Left ventricle myocardium inferior (tissue), 1 donor: Measurements from ENCODE around the gene C1orf56. TPM values are rescaled to one million over a fixed set of nuclear protein-coding genes. Genes with fewer than 3 reads are reported as not detected.

Source experiments
- DNase-seq: peaks from one replicate; pipeline ENCODE4 v3.0.0-alpha.2; 2020
- H3K27ac ChIP-seq: fragments of 200-600 bp; replicated peaks from 2 replicates; pipeline ENCODE4 v1.8.0; 2021
- H3K27me3 ChIP-seq: fragments of 200-600 bp; 2 replicates; pipeline ENCODE4 v1.8.0; 2021; ENCODE audit warnings: low read depth
- H3K36me3 ChIP-seq: fragments of 200-600 bp; 2 replicates; pipeline ENCODE4 v1.8.0; 2021
- H3K4me1 ChIP-seq: fragments of 200-600 bp; 2 replicates; pipeline ENCODE4 v1.8.0; 2021
- H3K4me3 ChIP-seq: fragments of 200-600 bp; 2 replicates; pipeline ENCODE4 v1.8.0; 2021; ENCODE audit warnings: mild to moderate bottlenecking, moderate library complexity
- H3K9me3 ChIP-seq: fragments of 200-600 bp; replicated peaks from 2 replicates; pipeline ENCODE4 v1.8.0; 2021
- intact Hi-C: fragments of 100-400 bp; cut with micrococcal nuclease; formaldehyde crosslinking; loops from one replicate; pipeline ENCODE4 v1.11.0; 2022
- total RNA-seq: library from RNA; stranded (reverse); fragmentation: NEBNext Ultra II Directional; extraction: Animal tissue kit (Norgen Biotek cat#: 25700); gene quantifications from one replicate; pipeline ENCODE4 v1.2.1, GENCODE V29; 2021
- TF ChIP-seq, protein P1 (sequence below): fragments of 200-600 bp; IDR thresholded peaks from 2 replicates; pipeline ENCODE4 v1.8.0; 2021; ENCODE audit warnings: antibody characterized with exemption, mild to moderate bottlenecking, borderline replicate concordance
- donor health status: DM: no; HTN: yes; CAD: no; lungs with severe emphysema.

Gene C1orf56
- total RNA-seq, 1 donor from 2014 or later, result 7.1 TPM

- Histone ChIP-seq H3K4me1 (peaks cover 93% of the 10 kb centered on the region), H3K36me3 (peaks cover 12% of the 10 kb centered on the region), H3K4me3 (peak within 1 kb of the TSS; percentile 79), H3K27me3 (no peaks in the 10 kb centered on the region), H3K9me3 (no peaks in the 10 kb centered on the region), H3K27ac (peak within 1 kb of the TSS; percentile 94)
- TF ChIP-seq, protein P1, sequence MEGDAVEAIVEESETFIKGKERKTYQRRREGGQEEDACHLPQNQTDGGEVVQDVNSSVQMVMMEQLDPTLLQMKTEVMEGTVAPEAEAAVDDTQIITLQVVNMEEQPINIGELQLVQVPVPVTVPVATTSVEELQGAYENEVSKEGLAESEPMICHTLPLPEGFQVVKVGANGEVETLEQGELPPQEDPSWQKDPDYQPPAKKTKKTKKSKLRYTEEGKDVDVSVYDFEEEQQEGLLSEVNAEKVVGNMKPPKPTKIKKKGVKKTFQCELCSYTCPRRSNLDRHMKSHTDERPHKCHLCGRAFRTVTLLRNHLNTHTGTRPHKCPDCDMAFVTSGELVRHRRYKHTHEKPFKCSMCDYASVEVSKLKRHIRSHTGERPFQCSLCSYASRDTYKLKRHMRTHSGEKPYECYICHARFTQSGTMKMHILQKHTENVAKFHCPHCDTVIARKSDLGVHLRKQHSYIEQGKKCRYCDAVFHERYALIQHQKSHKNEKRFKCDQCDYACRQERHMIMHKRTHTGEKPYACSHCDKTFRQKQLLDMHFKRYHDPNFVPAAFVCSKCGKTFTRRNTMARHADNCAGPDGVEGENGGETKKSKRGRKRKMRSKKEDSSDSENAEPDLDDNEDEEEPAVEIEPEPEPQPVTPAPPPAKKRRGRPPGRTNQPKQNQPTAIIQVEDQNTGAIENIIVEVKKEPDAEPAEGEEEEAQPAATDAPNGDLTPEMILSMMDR, result peak; percentile 62
- peak; percentile 49 for DNase-seq
- intact Hi-C loops, result loop anchor here (10.0 kb wide), 1 partner anchor 58 kb away; the partner anchor contains the start of gene MLLT11
These were observed 41.1 kb upstream of the C1orf56 start, which contains the start of gene MINDY1 for GRCh38 chr1:151006327-151007052. MINDY1 (minus strand) TSS chr1:151006902; CDS start chr1:151002617, 4,285 bp downstream.

DNA sequence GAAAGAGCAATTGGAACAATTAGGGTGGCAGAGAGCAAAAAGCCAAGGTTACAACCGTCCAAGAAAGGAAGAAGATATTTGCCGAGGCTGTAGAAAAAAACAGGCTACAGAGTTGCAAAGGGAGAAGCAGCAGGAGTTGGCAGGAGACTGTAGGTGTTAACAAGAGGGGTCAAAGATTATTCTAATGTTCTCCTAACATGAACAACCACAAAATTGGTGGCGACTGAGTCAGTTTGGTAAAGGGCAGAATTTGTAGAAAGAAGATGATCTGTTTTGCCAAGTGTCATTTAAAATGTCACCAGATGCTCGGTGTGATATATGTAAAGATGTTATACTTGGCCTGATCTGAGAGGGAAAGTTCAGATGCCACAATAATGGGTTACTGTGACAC is 39.7 kb upstream of the C1orf56 start:
- TF ChIP-seq, protein P1, result no peak
- Histone ChIP-seq H3K27me3 (no peaks in the 10 kb centered on the region), H3K36me3 (no peaks in the 10 kb centered on the region), H3K27ac (peak overlapping the region; percentile 94), H3K4me3 (peak overlapping the region; percentile 79), H3K9me3 (no peaks in the 10 kb centered on the region), H3K4me1 (peaks cover 93% of the 10 kb centered on the region)
- no peak for DNase-seq
- intact Hi-C loops, result loop anchor here (10.0 kb wide), 1 partner anchor 57 kb away; the partner anchor contains the start of gene MLLT11

DNA sequence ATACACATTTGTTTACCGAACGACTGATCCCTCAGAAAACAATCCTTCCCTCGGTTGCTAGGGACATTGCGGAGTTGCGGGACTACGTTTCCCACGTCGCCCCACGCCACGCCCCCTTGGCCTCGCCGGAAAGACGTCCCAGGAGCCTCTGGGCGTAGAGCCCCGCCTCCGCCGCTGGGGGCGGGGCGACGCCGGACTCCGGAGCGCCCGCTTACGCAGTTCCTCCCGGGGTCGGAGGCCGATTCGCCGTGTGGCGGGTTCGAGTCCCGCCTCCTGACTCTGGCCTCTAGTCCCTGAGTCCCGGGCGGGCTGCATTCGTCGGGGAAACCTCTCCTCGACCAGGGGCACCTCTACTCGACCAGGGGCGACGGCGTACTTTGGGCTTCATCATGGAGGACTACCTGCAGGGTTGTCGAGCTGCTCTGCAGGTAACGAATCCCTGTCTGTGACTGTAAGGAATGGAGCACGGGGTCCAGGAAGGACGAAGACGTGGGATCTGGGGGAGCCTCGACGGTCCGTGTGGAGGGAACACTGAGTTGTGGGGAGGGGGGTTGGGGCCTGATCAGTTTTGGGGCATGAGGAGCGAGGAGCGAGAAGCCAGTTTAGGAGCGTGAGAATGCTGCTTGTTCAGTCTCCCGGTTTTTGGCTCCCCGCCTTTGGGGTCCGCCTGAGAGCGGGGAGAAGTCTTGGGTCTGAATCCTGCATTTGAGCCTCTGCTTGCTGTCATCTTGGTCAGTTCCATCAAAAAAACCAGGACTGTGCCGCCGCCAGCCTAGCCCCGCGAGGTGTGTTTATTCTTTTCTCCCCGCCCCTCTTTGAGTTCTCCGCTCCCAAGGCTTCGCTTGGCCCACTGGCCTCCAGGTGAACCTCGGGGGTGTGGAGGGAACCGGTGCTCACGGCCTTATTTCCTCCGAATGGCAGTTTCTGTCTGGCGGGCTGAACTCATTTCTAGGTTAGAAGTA is 39.0 kb upstream of the C1orf56 start, which contains the start of gene PRUNE1:
Gene PRUNE1 (plus strand): TSS at position 206 of the 962 bp plus-strand sequence. CDS start 184 bp downstream, at position 390.
- intact Hi-C loops, result loop anchor here (10.0 kb wide), 1 partner anchor 56 kb away; the partner anchor contains the start of gene MLLT11
- peak within 1 kb of the TSS; percentile 79 for H3K4me3 ChIP-seq
- H3K27me3 ChIP-seq, result no peaks in the 10 kb centered on the region
- no peaks in the 10 kb centered on the region for H3K36me3 ChIP-seq
- H3K4me1 ChIP-seq, result peaks cover 93% of the 10 kb centered on the region
- peak within 1 kb of the TSS; percentile 94 for H3K27ac ChIP-seq
- no peaks in the 10 kb centered on the region for H3K9me3 ChIP-seq
- TF ChIP-seq, protein P1, result no peak
- DNase-seq, result peak; percentile 97

GRCh38 chr1:151009206-151009587 is 38.4 kb upstream of the C1orf56 start:
- no peaks in the 10 kb centered on the region for H3K27me3 ChIP-seq

More at GRCh38 chr1:151009206-151009587, 38.4 kb upstream of the C1orf56 start:
- Histone ChIP-seq H3K27ac (peak overlapping the region; percentile 94), H3K36me3 (no peaks in the 10 kb centered on the region), H3K4me3 (peak overlapping the region; percentile 79), H3K4me1 (peaks cover 92% of the 10 kb centered on the region), H3K9me3 (no peaks in the 10 kb centered on the region)
- intact Hi-C loops, result loop anchor here (10.0 kb wide), 1 partner anchor 56 kb away; the partner anchor contains the start of gene MLLT11
- no peak for DNase-seq
- TF ChIP-seq, protein P1, result no peak
